ENCODE data around the gene CYP4V2.

The CYP4V2 gene

DNA sequence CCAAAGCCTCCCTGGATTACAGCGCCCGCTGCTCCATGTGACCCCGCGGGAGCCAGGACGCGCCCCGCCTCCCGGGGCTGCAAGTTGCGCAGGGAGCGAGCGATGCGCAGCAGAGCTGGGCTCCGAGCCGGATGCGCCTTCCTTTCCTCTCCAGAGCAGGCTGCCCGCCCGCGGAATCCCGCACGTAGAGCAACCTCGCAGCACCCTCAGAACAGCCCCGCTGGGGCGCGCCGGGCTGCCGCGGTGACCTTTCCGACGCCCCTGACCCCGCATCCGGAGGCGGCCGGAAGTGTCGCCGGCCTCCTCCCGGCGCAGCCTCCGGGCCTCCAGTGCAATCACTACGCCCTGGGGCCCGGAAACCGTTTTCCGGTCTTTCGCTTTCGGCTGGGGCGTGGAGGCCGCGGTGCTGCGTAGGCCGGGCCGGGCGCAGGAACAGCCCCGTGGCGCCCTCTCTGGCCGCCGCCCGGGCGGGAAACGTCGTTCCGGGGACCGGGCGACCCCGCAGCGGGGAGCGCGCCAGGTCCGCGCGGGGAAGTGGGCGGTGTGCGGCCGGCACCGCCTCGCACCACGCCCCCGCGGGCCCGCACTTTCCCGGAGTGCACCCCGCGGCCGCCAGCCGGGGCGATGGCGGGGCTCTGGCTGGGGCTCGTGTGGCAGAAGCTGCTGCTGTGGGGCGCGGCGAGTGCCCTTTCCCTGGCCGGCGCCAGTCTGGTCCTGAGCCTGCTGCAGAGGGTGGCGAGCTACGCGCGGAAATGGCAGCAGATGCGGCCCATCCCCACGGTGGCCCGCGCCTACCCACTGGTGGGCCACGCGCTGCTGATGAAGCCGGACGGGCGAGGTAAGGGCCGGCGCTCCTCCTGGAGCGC is at the start of gene CYP4V2:
CYP4V2 (plus strand) TSS at position 368 of the 866 bp plus-strand sequence; CDS start at position 625, 257 bp downstream.
- peak; percentile 14 for DNase-seq

DNA sequence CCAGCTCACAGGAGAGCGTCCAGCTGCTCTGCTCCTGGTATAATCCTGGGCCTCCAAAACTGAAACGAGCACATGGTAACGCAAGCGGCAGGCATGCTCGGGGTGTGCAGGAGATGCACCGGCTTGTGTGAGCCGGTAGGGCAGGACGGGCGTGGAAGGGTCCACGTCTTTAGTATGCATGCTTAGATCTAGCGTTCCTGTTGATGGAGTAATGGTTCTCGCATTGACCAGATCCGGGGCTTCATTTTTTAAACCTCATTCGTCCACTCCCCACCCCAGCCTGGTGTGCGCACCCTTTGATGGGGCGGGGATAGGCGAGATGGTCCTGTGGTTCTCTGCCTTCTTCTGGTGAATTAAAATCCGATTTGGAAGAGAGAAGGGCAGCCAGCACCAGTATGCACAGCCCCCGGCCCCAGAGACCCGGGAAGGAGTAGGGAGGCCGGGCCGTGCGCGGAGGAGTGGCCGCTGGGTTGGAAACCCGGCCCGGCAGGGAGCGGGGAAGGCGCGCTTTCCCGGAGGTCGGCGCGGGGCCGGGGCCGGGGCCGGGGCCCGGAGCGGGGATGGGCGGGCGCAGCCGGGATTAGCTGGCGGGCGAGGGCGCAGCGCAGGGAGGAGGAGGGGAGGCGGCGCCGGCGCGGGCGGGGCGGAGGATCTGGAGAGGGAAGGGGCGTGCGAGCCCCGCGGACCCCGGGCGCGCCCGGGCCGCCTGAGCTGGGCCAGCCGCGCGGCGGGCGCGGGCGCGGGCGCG is 47.0 kb upstream of the CYP4V2 start:
- no peak for DNase-seq

DNA sequence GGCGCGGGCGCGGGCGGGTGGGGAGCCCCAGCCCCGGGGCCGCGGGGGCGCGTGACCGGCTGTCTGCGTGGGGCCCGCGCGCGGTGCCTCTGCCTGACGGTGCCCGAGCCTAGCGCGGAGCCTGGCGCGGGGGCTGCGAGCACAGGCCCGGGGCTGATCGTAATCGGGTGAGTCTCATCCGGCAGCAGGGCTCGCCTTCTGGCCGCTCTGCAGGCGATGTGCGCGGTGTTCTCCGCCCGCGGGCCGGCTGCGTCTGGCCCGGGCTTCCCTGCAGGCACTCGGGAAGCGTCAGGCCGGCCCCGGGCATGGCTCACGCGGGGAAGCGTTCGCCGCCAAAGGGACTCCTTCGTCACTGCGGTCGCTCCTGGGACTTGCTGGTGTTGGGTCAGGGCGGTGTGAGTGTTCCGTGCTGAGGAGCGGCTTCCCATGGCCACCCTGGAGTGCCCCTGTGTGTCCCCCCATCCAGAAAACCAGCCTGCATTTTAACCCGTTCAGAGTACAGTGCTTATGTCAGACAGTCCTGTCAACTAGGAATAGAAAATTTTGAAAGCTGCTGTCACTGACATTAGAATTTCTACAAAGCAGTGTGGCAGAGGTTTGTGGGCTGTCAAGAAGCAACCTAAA is 46.3 kb upstream of the CYP4V2 start:
- DNase-seq = no peak

DNA sequence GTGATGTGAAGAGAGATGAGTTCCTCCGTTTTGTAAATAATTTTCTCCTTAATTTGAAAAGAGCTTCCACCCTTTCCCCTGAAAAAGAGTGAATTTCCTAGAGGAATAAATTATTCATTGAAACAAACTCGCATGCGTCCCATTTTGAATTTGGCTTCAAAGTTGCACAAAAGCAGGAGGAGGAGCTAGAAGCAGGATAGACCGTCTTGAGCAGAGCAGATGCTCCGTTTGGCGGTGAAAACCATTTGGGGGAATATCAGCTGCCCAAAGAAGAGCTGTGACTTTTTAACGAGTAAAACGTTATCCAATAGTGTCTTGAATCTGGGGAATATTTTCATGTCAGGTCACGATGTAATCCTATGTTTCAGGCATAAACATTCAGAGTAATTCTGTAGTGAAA is 44.9 kb upstream of the CYP4V2 start:
- no peak for DNase-seq

DNA sequence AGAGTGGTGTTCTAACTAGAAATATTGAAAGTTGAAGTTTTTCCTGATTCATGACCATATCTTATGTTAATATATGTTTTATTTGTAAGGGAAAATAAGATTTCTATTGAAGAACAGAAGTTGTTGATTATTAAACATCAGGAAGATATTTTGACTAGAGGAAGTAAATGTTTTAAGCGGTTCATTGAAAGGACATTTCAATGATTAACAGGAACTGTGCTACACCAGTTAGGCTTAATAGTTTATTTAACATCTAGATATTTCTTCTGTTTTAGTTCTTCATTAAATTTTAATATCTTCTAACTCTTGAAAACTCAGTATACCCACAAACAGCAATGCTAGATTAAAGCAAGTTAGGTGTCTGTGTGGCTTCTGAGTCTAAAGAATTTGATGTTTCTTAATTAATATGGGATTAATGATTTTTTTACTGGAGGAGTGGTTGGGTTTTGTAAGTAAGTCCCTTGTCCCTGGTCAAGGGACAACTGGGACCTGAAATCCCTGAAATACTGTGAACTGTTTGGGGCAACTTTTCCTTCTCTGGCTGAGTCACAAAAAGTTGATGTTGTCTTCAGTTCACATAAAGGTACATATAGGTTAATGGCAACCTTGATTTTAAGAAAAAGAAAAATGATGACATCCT is 42.9 kb upstream of the CYP4V2 start:
- no peak for DNase-seq

DNA sequence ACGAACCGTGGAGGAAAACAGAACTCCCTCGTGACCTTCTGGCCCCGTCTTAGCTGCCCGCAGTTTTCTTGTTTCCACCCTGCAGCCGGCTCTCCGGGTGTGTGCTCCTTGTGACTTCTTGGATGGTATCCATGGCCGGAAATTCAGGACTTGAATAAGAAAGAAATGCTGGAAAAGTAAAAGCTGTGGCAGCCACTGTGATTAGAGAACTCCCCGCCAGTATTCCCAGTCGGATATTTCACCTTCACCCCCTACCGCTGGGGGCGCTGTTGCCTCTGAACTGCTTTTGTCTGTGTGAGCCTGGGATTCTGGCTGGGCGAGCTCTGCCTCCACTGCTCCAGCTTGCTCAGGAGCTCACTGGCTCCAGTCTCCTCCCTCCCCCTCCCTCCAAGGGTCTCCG is 41.5 kb upstream of the CYP4V2 start:
- no peak for DNase-seq

DNA sequence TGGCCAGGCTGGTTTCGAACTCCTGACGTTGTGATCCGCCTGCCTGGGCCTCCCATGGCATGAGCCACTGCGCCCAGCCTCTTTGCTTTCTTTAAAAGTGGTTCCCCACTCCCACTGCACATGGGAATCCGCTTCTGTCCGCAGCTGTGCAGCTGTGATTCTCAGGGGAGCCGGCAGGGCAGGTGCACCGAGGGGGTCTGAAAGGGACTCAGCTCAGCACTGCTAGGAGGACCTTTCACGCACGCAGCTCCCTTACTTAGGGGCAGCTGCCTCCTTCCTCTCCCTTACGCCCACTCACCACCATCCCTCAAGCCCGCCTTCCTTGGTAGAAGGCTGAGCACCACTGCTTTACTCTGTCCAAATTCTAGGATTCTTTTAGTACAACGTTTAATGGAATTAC is 40.4 kb upstream of the CYP4V2 start:
- no peak for DNase-seq

DNA sequence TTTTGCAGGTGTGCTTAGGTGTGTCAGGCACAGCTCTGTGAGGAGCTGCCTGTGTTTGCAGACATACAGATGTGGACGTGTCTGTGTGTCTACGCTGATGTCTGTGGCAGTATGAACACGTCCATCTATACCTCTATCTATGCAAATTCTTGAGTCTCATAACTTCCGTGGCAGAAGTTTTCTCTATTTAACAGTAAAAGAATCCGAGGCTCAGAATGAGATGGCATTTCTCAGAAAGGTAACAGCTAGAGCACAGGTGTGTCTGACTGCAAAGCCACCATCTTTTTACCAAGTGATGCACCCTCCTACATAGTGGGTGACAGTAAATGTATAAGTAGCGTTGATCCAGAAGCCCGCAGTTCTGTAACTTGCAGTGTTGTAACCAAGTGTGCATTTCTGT is 39.9 kb upstream of the CYP4V2 start:
- no peak for DNase-seq

DNA sequence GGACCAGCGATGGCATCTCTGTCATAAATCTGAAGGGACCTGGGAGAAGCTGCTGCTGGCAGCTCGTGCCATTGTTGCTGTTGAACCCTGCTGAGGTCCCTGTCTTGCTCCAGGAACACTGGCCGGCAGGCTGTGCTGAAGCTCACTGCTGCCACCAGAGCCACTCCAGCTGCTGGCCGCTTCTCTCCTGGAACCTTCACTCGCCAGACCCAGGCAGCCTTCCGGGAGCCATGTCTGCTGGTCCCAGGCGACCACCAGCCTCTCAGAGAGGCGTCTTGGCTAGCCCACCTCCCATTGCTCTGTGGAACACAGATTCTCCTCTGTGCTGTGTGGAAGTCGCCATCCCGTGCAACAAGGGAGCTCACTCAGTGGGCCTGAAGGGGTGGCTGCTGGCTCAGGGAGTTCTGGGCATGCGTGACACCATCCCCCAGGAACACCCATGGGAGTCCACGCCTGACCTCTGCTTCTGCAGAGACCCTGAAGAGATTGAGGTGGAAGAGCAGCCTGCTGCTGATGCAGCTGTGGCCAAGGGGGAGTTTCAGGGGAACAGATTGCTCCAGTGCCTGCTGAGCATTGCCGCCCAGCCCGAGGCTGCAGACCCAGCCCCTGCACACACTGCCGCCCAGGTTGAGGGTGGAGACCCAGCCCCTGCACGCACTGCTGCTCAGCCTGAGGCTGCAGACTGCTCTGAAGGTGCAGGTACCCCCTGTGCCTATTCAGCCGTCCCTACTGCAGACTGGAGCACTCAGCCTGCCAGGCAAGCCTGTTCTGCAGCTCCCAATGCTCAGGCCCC is 33.1 kb upstream of the CYP4V2 start:
- no peak for DNase-seq

DNA sequence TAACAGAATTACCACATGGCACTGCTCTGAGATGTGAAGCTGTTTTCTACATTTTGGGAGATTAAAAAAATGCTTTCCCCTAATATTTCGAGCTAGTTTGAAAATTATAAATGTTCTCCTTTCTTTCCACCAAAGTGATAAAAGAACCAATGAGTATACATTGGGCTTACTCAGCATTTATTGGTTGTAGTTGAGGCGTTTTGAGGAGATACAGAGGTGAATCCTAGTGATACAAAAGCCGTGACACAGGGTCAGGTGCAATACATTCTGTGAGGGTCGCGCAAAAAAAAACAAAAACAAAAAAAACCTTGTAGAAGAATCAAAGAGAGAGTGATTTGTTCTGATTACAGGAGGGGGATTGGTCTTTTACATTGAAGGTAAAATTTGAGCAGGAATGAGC is 32.4 kb upstream of the CYP4V2 start:
- no peak for DNase-seq

DNA sequence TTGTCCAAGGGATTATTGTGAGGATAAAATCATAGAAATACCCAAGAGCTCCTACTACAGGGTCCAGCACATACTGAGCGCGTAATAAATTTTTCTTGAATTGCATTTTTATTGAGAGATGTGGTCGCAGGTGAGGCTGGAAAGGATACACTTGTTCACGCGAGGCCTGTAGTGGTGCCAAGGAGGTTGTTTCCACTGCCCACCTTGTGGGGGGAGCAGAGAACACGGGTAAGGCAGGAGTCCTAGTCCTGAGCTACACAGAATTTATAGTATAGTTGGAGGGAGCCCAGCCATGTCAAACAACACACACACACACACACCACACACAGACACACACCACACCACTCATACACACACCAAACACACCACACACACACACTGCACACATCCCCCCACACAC is 31.8 kb upstream of the CYP4V2 start:
- DNase-seq = no peak

DNA sequence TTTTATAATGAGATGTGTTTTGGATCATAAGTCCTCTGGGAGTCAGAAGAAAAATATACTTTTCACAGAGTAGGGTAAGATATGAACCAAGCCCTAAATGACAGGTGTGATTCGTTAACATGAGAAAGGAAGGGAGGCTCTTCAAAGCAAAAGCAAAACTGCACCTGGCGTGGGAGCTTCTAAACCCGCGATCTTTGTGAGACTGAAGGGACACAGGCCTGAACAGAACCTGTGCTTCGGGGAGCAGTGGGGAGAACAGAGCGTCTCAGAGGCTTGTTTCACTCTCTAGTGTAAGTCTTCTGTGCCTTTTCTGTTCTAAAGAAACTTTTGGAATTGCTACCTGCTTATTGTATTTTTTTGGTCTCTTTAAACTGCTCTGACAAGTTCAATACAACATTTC is 30.2 kb upstream of the CYP4V2 start:
- DNase-seq = peak; percentile 54

DNA sequence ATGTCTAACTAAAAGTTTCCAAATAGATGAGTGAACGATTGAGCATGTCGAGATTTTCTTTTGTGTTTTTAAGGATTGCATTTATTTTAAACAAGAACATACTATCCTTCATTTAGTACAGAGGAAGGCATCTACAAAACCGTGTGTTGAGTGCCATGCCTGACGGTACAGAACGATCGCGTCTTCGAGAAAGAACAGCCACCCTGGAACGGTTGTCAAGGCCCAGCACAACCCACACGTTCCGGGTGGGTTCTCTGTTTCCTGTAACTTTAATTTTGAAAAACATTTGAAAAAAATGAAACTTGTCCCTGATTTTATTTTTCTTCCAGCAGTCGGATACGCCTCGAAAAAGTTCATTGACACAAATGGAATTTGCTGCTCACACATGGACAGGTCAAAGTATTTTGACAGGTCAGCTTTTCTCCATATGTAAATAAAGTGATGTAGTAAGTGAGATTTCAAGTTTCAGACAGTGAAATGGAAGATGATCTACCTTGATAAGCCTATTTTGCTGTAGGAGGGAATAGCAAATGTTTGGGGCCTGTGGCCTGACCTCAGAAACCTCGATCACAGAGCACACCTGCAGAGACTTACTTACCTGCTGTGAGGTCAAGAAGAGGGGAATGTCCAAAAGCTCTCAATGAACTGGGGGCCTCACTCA is 24.4 kb upstream of the CYP4V2 start:
- no peak for DNase-seq

DNA sequence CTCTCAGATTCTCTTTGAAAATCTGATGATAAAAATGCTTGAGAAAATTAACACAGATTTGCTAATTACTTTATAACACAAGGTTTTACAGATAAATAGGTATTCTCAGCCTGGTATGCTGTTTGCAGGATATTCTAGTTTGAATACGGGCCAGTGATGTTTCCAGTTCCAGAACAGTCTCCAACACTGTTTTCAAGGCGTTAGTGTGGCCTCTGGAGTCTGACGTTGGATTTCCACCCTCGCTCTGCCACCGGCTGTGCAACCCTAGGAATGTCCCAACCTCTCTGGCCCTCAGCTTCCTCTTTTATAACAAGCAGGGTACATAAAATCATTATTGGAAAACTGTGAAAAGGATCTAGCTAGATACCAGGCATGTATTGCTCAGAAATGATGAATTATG is 23.8 kb upstream of the CYP4V2 start:
- no peak for DNase-seq

DNA sequence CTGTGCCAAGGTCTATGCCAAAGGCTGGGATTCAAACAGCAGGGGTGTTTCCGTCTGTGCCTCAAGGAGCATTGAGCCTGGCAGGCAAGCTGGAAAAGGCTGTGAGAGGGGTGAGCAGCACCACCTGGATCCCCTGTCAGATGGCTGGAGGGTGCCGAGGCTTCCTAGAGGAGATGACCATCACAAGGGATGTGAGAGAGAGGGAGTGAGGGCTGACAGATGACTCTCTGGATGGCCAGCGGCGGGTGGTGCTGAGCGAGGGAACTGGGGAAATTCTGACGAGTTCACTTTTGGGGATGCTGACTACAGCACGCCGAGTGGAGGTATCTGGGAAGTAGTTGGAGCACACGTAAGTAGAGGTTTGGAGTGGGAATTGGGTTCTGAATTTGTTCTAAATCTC is 22.6 kb upstream of the CYP4V2 start:
- no peak for DNase-seq

DNA sequence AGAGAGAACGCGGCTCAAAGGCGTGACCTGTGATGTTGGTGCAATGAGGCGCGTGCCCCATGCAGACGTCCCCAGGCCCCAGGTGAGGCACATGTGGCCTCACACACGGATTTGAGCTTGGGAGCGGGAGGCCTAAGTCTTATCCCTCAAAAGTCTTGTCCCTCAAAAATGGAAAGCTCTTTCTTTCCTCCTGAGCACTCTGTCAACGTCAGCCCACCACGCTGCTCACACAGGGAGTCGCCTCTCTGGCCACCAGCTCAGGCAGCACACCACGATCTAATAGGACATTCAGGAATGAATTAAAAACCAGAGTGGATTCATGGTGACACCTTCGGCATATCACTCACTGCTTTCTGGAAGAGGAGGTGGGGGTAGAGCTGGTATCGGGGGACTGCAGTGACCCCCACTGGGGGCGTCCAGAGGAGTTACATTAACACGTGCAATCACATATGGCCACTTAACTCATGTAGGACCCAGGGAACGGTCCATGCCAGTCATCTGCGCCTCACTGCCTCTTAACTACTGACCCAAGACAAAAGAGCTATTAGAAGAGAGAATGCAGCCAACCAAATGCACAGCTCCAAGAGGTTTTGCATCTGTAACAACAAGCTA is 21.9 kb upstream of the CYP4V2 start:
- no peak for DNase-seq

DNA sequence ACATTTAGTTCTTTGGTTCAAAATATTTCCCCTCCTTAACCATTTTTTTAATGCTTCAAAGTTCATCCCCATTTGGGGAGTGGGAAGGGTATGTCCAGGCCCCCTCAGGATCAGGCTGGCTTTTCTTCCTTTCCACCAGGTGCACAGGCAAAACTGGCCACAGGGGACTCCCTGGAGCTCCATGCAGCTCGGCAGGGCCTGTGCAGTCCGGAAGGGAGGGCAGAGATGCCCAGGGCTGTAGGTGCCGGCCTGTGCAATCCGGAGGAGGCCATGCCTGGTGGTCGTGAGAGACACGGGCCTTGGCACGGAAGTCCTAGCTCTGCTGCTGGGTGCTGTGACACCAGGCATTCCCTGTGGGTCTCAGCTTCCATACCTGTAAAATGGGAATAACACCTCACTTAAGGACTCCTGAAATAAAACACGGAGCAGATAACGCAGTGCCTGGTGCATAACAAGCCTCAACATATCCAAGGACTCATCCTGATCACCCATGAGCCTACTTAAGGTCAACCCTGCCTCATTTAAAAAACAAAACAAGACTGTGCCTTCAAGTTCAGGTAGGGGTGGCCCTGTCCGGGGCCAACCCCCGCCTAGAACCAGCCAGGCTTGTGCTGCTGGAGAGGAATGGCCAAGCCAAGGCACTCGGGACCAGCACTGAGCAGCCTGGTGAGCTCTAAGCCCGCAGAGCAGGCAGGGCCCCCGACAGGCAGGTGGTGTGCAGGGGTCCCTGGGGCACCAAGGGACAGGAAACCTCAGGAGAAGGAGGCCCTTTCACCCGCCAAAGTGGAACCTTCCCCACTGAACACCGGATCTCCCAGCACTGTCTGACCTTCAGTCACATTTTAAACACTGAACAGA is 21.2 kb upstream of the CYP4V2 start:
- DNase-seq = no peak

DNA sequence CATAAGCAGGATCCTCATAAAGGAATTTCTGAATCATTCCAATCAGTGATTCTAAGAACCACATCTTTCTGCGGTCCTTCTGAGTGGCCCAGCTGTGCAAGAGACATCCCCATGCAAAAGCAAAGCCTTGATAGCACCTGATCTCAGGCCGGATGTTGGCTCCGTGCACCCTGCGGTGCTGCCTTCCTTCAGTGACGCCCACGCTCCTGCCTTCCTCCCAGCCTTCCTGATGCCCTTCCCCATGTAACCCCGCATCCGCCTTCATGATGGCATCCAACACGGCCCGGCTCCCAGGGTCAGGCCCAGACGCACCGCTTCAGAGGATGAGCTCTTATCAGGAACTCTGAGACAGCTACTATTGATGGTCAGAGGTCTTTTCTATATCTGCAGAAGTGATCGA is 20.4 kb upstream of the CYP4V2 start:
- DNase-seq = no peak

DNA sequence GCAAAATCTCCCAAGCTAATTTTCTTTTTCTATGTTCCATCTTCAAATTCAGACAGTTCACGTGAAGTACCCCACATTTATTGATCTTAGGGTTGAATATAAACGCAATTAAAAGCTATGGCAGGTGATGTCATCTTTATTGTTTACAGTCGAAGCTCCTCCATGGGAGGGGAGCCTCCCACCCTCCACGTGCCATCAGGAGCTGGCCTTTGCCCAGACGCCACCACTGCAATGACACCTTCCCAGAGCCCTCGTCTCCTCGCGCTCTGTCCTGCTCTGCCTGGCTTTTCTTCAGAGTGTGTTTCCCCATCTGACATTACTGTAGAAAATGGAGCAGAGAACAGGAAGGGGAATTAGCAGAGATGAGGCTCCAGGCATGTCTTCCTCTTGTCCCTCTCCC is 18.8 kb upstream of the CYP4V2 start:
- no peak for DNase-seq

DNA sequence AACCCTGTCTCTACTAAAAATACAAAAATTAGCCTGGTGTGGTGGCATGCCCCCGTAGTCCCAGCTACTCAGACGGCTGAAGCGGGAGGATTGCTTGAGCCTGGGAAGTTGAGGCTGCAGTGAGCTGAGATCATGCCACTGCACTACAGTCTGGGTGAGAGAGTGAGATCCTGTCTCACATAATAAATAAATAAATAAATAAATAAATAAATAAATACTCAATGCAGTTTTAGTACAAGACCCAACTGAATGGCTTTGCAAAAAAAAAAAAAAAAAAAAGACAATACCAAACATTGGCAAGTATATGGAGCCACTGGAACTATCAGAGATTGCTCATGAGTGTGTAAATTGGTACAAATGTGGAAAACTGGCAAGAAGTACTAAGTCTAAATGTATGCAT is 3.3 kb upstream of the CYP4V2 start:
- no peak for DNase-seq

DNA sequence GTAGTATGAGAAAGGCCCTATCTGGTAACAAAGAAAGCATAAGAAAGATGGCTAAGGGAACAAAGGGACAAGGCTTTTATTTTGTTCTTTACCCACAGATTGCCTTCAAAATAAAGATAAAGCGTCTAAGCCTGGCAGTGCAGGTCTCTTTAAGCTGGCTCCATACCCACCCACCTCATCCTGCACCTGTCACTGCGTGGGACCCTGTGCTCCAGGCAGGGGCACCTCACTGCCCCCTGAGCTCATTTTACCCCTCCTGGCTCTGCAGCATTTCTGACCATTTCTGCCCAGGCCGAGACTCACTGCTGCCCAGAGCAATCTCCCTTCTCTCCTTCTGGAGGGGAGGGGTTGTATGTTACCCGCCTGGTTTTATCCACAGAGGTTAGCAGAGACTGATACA is 1.7 kb upstream of the CYP4V2 start:
- no peak for DNase-seq
